Measurements from ENCODE around the gene KNDC1. TPM values are rescaled to one million over a fixed set of nuclear protein-coding genes. Genes with fewer than 3 reads are reported as not detected.
"Not testable (repeated sequence)": the region's sequence is repeated elsewhere in the genome, so short reads cannot be mapped to it uniquely, and the experiment has no call there.

KNDC1 gene
- total RNA-seq, result 1 to 10 TPM in 1 of 4 donors, under 1 TPM in 1, not detected in 2; 0.27 to 1.7 TPM

GRCh38 chr10:133159950-133160825 lies at the start of gene KNDC1:
KNDC1 (plus strand) TSS chr10:133160219; CDS start chr10:133160468, 249 bp downstream.
- TF ChIP-seq CTCF (IDR thresholded peaks at IDR 0.05) (no peak), POLR2A (IDR thresholded peaks at IDR 0.05) (no peak)
- peaks cover 0 to 19% of the 10 kb centered on the region in 2 donors for H3K27me3 ChIP-seq
- H3K9me3 ChIP-seq, result no peaks in the 10 kb centered on the region
- no peak within 1 kb of the TSS for H3K27ac ChIP-seq
- peak within 1 kb of the TSS; percentile 29 to 60 (median 56) for H3K4me3 ChIP-seq
- peaks cover 0 to 14% (median 7%) of the 10 kb centered on the region in 4 donors for H3K4me1 ChIP-seq
- no peaks in the 10 kb centered on the region for H3K36me3 ChIP-seq
- peak in 2 of 3 donors; percentile 35 to 39 for DNase-seq

- Histone ChIP-seq H3K4me3 (no peak overlapping the region), H3K27me3 (no peaks in the 10 kb centered on the region), H3K27ac (no peak overlapping the region), H3K9me3 (peaks cover 0 to 13% (median 3%) of the 10 kb centered on the region in 4 donors), H3K4me1 (no peaks in the 10 kb centered on the region), H3K36me3 (no peaks in the 10 kb centered on the region)
- TF ChIP-seq POLR2A (IDR thresholded peaks at IDR 0.05) (no peak), CTCF (IDR thresholded peaks at IDR 0.05) (no peak)
- no peak for DNase-seq
These were observed 49.3 kb upstream of the KNDC1 start for GRCh38 chr10:133110609-133111275.

- DNase-seq, H3K4me1 ChIP-seq, H3K36me3 ChIP-seq, H3K27me3 ChIP-seq, H3K4me3 ChIP-seq, H3K27ac ChIP-seq: not testable (repeated sequence)
- H3K9me3 ChIP-seq, result peaks cover 0 to 13% (median 3%) of the 10 kb centered on the region in 4 donors
These were observed 48.4 kb upstream of the KNDC1 start for GRCh38 chr10:133111640-133112039.

- Histone ChIP-seq H3K36me3 (no peaks in the 10 kb centered on the region), H3K27me3 (no peaks in the 10 kb centered on the region), H3K27ac (no peak overlapping the region), H3K9me3 (peaks cover 0 to 9% (median 0%) of the 10 kb centered on the region in 4 donors), H3K4me3 (no peak overlapping the region), H3K4me1 (no peaks in the 10 kb centered on the region)
- no peak for TF ChIP-seq POLR2A (IDR thresholded peaks at IDR 0.05)
- no peak for TF ChIP-seq CTCF (IDR thresholded peaks at IDR 0.05)
- no peak for DNase-seq
These were observed 46.7 kb upstream of the KNDC1 start for GRCh38 chr10:133113146-133113830.

GRCh38 chr10:133113847-133114246 lies 46.2 kb upstream of the KNDC1 start:
- DNase-seq, result no peak

More at GRCh38 chr10:133113847-133114246, 46.2 kb upstream of the KNDC1 start:
- Histone ChIP-seq H3K27me3 (no peaks in the 10 kb centered on the region), H3K9me3 (peaks cover 0 to 4% (median 0%) of the 10 kb centered on the region in 4 donors), H3K36me3 (no peaks in the 10 kb centered on the region), H3K4me3 (no peak overlapping the region), H3K4me1 (no peaks in the 10 kb centered on the region), H3K27ac (no peak overlapping the region)
- no peak for TF ChIP-seq CTCF (IDR thresholded peaks at IDR 0.05)

Data from Peyer's patch (tissue), 4 donors.